BLaER1 treated with 17β-estradiol and CSF1 and Interleukin-3, amounts not matched to agents 10 nM and 100 nM (cell line): ENCODE data around the gene GMPS.

ENCODE experiments used
- H3K27ac ChIP-seq, 11 experiments: shearing (Covaris generic); formaldehyde crosslinking; 2 replicates each; pipeline ENCODE4 v1.8.1; 2022
- H3K27me3 ChIP-seq, 11 experiments: shearing (Covaris generic); formaldehyde crosslinking; 2 replicates each; pipeline ENCODE4 v1.8.1; 2022
- H3K36me3 ChIP-seq, 11 experiments: shearing (Covaris generic); formaldehyde crosslinking; 2 replicates each; pipeline ENCODE4 v1.8.1; 2022
- H3K4me1 ChIP-seq, 10 experiments: shearing (Covaris generic); formaldehyde crosslinking; 2 replicates each; pipeline ENCODE4 v1.8.1; 2022
- H3K4me2 ChIP-seq, 11 experiments: shearing (Covaris generic); formaldehyde crosslinking; 2 replicates each; pipeline ENCODE4 v1.8.1; 2022
- H3K4me3 ChIP-seq, 10 experiments: shearing (Covaris generic); formaldehyde crosslinking; 2 replicates each; pipeline ENCODE4 v1.8.1; 2022
- H3K9ac ChIP-seq, 11 experiments: shearing (Covaris generic); formaldehyde crosslinking; 2 replicates each; pipeline ENCODE4 v1.8.1; 2022
- H3K9me3 ChIP-seq, 11 experiments: shearing (Covaris generic); formaldehyde crosslinking; replicated peaks in 1 of 11; 2 replicates each; pipeline ENCODE4 v1.8.1; 2022
- H4K20me1 ChIP-seq, 11 experiments: shearing (Covaris generic); formaldehyde crosslinking; 2 replicates each; pipeline ENCODE4 v1.8.1; 2022
- Cebpa-rat ChIP-seq, 11 experiments: shearing (Covaris generic); IDR thresholded peaks; 2 replicates each; pipeline ENCODE4 v1.8.1; 2022

The GMPS gene

GRCh38 chr3:155984791-155985417 lies 114.5 kb downstream of the GMPS start:
- Histone ChIP-seq H3K4me3 (no peak overlapping the region), H3K9ac (no peak overlapping the region), H3K36me3 (no peaks in the 10 kb centered on the region), H3K4me2 (peak overlapping the region in 7 of 11 experiments; percentile 2 to 29 (median 14); a peak in 8 of 22 replicates), H3K27ac (no peak overlapping the region), H3K4me1 (peaks cover 0 to 10% (median 8%) of the 10 kb centered on the region in 10 experiments; a peak in 8 of 20 replicates), H3K9me3 (no peaks in the 10 kb centered on the region), H4K20me1 (no peaks in the 10 kb centered on the region), H3K27me3 (no peaks in the 10 kb centered on the region)
- no peak for TF ChIP-seq Cebpa-rat (IDR thresholded peaks at IDR 0.05)

- Histone ChIP-seq H3K9ac (no peak overlapping the region), H3K4me3 (no peak overlapping the region), H3K9me3 (no peaks in the 10 kb centered on the region), H3K27ac (no peak overlapping the region), H3K4me1 (peaks cover 0 to 8% (median 7%) of the 10 kb centered on the region in 10 experiments; a peak in 8 of 20 replicates), H3K27me3 (no peaks in the 10 kb centered on the region), H3K4me2 (no peak overlapping the region), H4K20me1 (no peaks in the 10 kb centered on the region), H3K36me3 (no peaks in the 10 kb centered on the region)
- TF ChIP-seq Cebpa-rat (IDR thresholded peaks at IDR 0.05), result no peak
Measured at GRCh38 chr3:155989536-155989935, 119.1 kb downstream of the GMPS start.

GRCh38 chr3:155991212-155991611 lies 120.8 kb downstream of the GMPS start:
- no peak overlapping the region for H3K27ac ChIP-seq
- H3K9me3 ChIP-seq, result no peaks in the 10 kb centered on the region
- no peak overlapping the region for H3K4me3 ChIP-seq
- no peaks in the 10 kb centered on the region for H3K27me3 ChIP-seq
- H3K36me3 ChIP-seq, result no peaks in the 10 kb centered on the region
- H4K20me1 ChIP-seq, result no peaks in the 10 kb centered on the region
- H3K4me2 ChIP-seq, result no peak overlapping the region
- H3K4me1 ChIP-seq, result no peaks in the 10 kb centered on the region
- no peak overlapping the region for H3K9ac ChIP-seq
- TF ChIP-seq Cebpa-rat (IDR thresholded peaks at IDR 0.05), result no peak

GRCh38 chr3:155991847-155992246 lies 121.4 kb downstream of the GMPS start:
- Histone ChIP-seq H3K27ac (no peak overlapping the region), H3K36me3 (no peaks in the 10 kb centered on the region), H3K4me3 (no peak overlapping the region), H4K20me1 (no peaks in the 10 kb centered on the region), H3K4me1 (no peaks in the 10 kb centered on the region), H3K27me3 (no peaks in the 10 kb centered on the region), H3K9me3 (no peaks in the 10 kb centered on the region), H3K9ac (no peak overlapping the region), H3K4me2 (no peak overlapping the region)
- no peak for TF ChIP-seq Cebpa-rat (IDR thresholded peaks at IDR 0.05)
